ENCODE results near the gene CITED2.

The CITED2 gene

GRCh38 chr6:139330306-139330705, 44.1 kb downstream of the CITED2 start:
- no peak for DNase-seq (ENCODE audit: low spot score)

GRCh38 chr6:139329224-139329623, 45.2 kb downstream of the CITED2 start:
- no peak for DNase-seq (ENCODE audit: low spot score)

- no peak for DNase-seq (ENCODE audit: low spot score)
Measured at GRCh38 chr6:139327038-139327437, 47.4 kb downstream of the CITED2 start.

GRCh38 chr6:139325686-139326085, 48.8 kb downstream of the CITED2 start:
- DNase-seq (ENCODE audit: low spot score), result no peak

- no peak for DNase-seq (ENCODE audit: low spot score)
Measured at GRCh38 chr6:139325125-139325524, 49.3 kb downstream of the CITED2 start.

- no peak for DNase-seq (ENCODE audit: low spot score)
Measured at GRCh38 chr6:139324301-139324555, 50.2 kb downstream of the CITED2 start.

- peak; percentile 38 for DNase-seq (ENCODE audit: low spot score)
Measured at GRCh38 chr6:139323511-139324300, 50.7 kb downstream of the CITED2 start.

Measured in hepatic stellate cell (primary cell).